ENCODE results near the gene ARHGEF33.

DNA sequence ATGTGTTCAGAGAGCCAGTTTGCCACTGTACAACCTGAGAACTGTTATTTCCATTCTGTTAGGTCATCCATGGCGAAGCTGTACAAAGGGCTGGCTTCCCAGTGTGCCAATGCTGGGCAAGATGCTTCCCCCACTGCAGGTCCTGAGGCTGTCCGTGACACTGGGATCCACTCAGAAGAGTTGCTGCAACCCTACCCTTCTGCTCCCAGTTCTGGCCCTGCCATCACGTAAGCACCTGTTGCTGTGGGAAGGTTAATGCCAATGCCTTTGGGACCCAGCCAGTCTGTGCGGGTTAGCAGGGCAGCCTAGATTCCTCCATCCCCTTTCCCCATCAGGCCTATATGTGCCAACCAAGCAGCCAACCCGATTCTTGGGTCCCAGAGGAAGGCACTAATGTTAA lies 68.3 kb downstream of the ARHGEF33 start:
- TF ChIP-seq, protein P1, sequence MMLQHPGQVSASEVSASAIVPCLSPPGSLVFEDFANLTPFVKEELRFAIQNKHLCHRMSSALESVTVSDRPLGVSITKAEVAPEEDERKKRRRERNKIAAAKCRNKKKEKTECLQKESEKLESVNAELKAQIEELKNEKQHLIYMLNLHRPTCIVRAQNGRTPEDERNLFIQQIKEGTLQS (IDR thresholded peaks at IDR 0.05), result no peak
- TF ChIP-seq, protein P2, sequence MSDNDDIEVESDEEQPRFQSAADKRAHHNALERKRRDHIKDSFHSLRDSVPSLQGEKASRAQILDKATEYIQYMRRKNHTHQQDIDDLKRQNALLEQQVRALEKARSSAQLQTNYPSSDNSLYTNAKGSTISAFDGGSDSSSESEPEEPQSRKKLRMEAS (IDR thresholded peaks at IDR 0.05), result no peak
- TF ChIP-seq, protein P3, sequence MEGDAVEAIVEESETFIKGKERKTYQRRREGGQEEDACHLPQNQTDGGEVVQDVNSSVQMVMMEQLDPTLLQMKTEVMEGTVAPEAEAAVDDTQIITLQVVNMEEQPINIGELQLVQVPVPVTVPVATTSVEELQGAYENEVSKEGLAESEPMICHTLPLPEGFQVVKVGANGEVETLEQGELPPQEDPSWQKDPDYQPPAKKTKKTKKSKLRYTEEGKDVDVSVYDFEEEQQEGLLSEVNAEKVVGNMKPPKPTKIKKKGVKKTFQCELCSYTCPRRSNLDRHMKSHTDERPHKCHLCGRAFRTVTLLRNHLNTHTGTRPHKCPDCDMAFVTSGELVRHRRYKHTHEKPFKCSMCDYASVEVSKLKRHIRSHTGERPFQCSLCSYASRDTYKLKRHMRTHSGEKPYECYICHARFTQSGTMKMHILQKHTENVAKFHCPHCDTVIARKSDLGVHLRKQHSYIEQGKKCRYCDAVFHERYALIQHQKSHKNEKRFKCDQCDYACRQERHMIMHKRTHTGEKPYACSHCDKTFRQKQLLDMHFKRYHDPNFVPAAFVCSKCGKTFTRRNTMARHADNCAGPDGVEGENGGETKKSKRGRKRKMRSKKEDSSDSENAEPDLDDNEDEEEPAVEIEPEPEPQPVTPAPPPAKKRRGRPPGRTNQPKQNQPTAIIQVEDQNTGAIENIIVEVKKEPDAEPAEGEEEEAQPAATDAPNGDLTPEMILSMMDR (IDR thresholded peaks at IDR 0.05 in 2 of 3, conservative IDR thresholded peaks at IDR 0.05 in 1 of 3; ENCODE audit: borderline replicate concordance in 1 of 3, insufficient read depth in 1 of 3, low read depth in 2 of 3, low read length in 2 of 3), result no peak
- TF ChIP-seq POLR2AphosphoS5 (IDR thresholded peaks at IDR 0.05; ENCODE audit: low read depth, low read length), result no peak
- no peak for TF ChIP-seq JUND (IDR thresholded peaks at IDR 0.05)
- TF ChIP-seq POLR2A (IDR thresholded peaks at IDR 0.05; ENCODE audit: borderline replicate concordance, extremely low read depth, insufficient read depth, insufficient read length), result no peak

Data from HCT116 (cell line).